Parathyroid adenoma (tissue), 2 donors: ENCODE results near the gene GJB4.

Experiments used
- H2AFZ ChIP-seq: fragments of 300-600 bp; sonication (generic); one replicate; pipeline ENCODE4 v1.7.0; 2017; ENCODE audit warnings: antibody characterized with exemption, mild to moderate bottlenecking
- H3K27ac ChIP-seq: fragments of 300-600 bp; sonication (generic); one replicate; pipeline ENCODE4 v1.7.0; 2017
- H3K27me3 ChIP-seq: fragments of 300-600 bp; sonication (generic); one replicate; pipeline ENCODE4 v1.7.0; 2017; ENCODE audit warnings: low read length; ENCODE audit not compliant: control insufficient read depth, insufficient read depth
- H3K36me3 ChIP-seq: fragments of 300-600 bp; sonication (generic); one replicate; pipeline ENCODE4 v1.7.0; 2017; ENCODE audit warnings: low read length; ENCODE audit not compliant: control insufficient read depth, insufficient read depth
- H3K4me1 ChIP-seq: fragments of 300-600 bp; sonication (generic); one replicate; pipeline ENCODE4 v1.7.0; 2017; ENCODE audit warnings: control low read depth
- H3K4me2 ChIP-seq: fragments of 300-600 bp; sonication (generic); one replicate; pipeline ENCODE4 v1.7.0; 2017; ENCODE audit warnings: low read length
- H3K4me3 ChIP-seq: fragments of 300-600 bp; sonication (generic); one replicate; pipeline ENCODE4 v1.7.0; 2017; ENCODE audit warnings: low read depth, low read length
- H3K79me2 ChIP-seq: fragments of 300-600 bp; sonication (generic); one replicate; pipeline ENCODE4 v1.7.0; 2017; ENCODE audit warnings: control low read depth
- H3K9ac ChIP-seq: fragments of 300-600 bp; sonication (generic); one replicate; pipeline ENCODE4 v1.7.0; 2017; ENCODE audit warnings: mild to moderate bottlenecking
- H3K9me3 ChIP-seq: fragments of 300-600 bp; sonication (generic); one replicate; pipeline ENCODE4 v1.7.0; 2017; ENCODE audit warnings: low read length; ENCODE audit not compliant: control insufficient read depth
- CTCF ChIP-seq: fragments of 300-600 bp; sonication (generic); IDR thresholded peaks from one replicate; pipeline ENCODE4 v1.7.0; 2017; ENCODE audit warnings: antibody characterized with exemption, mild to moderate bottlenecking
- donor health status: primary hyperparathyroidism.

GJB4 gene

GRCh38 chr1:34713443-34713842 is 46.1 kb upstream of the GJB4 start:
- no peaks in the 10 kb centered on the region for H3K4me1 ChIP-seq
- H3K79me2 ChIP-seq, result no peaks in the 10 kb centered on the region
- H3K9ac ChIP-seq, result no peak overlapping the region

GRCh38 chr1:34714386-34714785 is 45.2 kb upstream of the GJB4 start:
- H3K79me2 ChIP-seq, result no peaks in the 10 kb centered on the region
- no peaks in the 10 kb centered on the region for H3K4me1 ChIP-seq
- H3K9me3 ChIP-seq, result peaks cover 2% of the 10 kb centered on the region
- H3K27me3 ChIP-seq, result no peaks in the 10 kb centered on the region
- H3K27ac ChIP-seq, result no peak overlapping the region
- no peak overlapping the region for H3K9ac ChIP-seq
- H3K36me3 ChIP-seq, result no peaks in the 10 kb centered on the region
- H2AFZ ChIP-seq, result no peak overlapping the region
- no peak for TF ChIP-seq CTCF
- no peak overlapping the region for H3K4me2 ChIP-seq
- no peak overlapping the region for H3K4me3 ChIP-seq

More at GRCh38 chr1:34713443-34713842, 46.1 kb upstream of the GJB4 start:
- no peak for TF ChIP-seq CTCF
- Histone ChIP-seq H3K27me3 (no peaks in the 10 kb centered on the region), H3K9me3 (peaks cover 2% of the 10 kb centered on the region), H2AFZ (no peak overlapping the region), H3K4me2 (no peak overlapping the region), H3K4me3 (no peak overlapping the region), H3K36me3 (no peaks in the 10 kb centered on the region), H3K27ac (no peak overlapping the region)

GRCh38 chr1:34715139-34715538 is 44.4 kb upstream of the GJB4 start:
- H2AFZ ChIP-seq, result no peak overlapping the region
- no peaks in the 10 kb centered on the region for H3K79me2 ChIP-seq
- no peak overlapping the region for H3K9ac ChIP-seq
- no peak overlapping the region for H3K4me3 ChIP-seq
- H3K9me3 ChIP-seq, result peaks cover 2% of the 10 kb centered on the region
- H3K36me3 ChIP-seq, result no peaks in the 10 kb centered on the region
- no peak overlapping the region for H3K4me2 ChIP-seq
- no peaks in the 10 kb centered on the region for H3K27me3 ChIP-seq
- no peak overlapping the region for H3K27ac ChIP-seq
- no peaks in the 10 kb centered on the region for H3K4me1 ChIP-seq
- no peak for TF ChIP-seq CTCF

- peaks cover 2% of the 10 kb centered on the region for H3K9me3 ChIP-seq
- H3K4me2 ChIP-seq, result no peak overlapping the region
- H3K9ac ChIP-seq, result no peak overlapping the region
- no peaks in the 10 kb centered on the region for H3K79me2 ChIP-seq
- no peak for TF ChIP-seq CTCF
- no peaks in the 10 kb centered on the region for H3K4me1 ChIP-seq
- H2AFZ ChIP-seq, result no peak overlapping the region
- H3K27me3 ChIP-seq, result no peaks in the 10 kb centered on the region
- H3K4me3 ChIP-seq, result no peak overlapping the region
- no peak overlapping the region for H3K27ac ChIP-seq
- H3K36me3 ChIP-seq, result no peaks in the 10 kb centered on the region
Observed at GRCh38 chr1:34721241-34721640, 38.3 kb upstream of the GJB4 start.

GRCh38 chr1:34721646-34722355 is 37.7 kb upstream of the GJB4 start:
- H3K27me3 ChIP-seq, result no peaks in the 10 kb centered on the region

More at GRCh38 chr1:34721646-34722355, 37.7 kb upstream of the GJB4 start:
- Histone ChIP-seq H3K79me2 (no peaks in the 10 kb centered on the region), H2AFZ (no peak overlapping the region), H3K4me3 (no peak overlapping the region), H3K9me3 (peaks cover 2% of the 10 kb centered on the region), H3K9ac (no peak overlapping the region), H3K4me2 (no peak overlapping the region), H3K4me1 (no peaks in the 10 kb centered on the region), H3K36me3 (no peaks in the 10 kb centered on the region), H3K27ac (no peak overlapping the region)
- TF ChIP-seq CTCF, result no peak
